Stimulated activated CD4-positive, alpha-beta T cell treated with anti-CD3 and anti-CD28 coated beads, Interleukin-1b, Interleukin-23, amount 100 ng/mL, for 1 hour (primary cell): ENCODE results near the gene CACNA1C.

Source experiments
- DNase-seq, 2 donors: peaks; one replicate each; pipeline ENCODE4 v3.0.0-alpha.2; 2020; ENCODE audit warnings: low read depth in 2 of 2

CACNA1C gene

GRCh38 chr12:2588345-2588744 lies 535.6 kb downstream of the CACNA1C start:
- DNase-seq = no peak

DNA sequence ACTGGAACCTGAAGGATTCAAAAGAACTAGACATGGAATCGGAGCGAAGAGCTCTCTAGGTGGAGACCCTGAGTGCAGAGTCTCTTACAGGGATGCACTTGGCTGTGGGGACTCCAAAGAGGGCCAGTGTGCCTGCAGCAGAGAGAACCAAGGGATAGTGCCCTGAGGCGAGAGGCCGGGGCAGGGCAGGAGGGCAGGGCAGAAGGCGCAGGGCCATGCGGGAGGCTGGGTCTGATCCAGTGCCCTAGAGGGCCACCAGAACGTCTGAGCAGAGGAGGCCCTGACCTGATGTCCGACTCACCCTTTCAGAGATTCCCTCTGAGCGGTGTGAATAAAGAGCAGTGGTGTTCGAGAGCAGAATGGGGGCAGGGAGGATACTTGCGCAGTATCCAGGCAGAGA lies 536.6 kb downstream of the CACNA1C start:
- DNase-seq = no peak

DNA sequence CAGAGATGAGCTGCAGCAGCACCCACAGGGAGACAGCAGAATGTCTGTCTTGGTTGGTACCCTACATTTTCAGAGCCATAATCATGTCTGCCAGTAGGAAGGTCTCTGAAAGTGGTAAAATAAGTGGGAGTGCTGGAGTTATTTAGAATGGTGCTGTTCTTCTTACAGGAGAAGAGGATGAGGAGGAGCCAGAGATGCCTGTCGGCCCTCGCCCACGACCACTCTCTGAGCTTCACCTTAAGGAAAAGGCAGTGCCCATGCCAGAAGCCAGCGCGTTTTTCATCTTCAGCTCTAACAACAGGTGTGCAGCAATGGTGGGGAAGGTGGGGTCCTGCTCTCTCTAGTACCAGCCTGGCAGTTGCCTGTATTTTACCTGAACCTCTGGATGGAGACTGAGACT lies 540.3 kb downstream of the CACNA1C start:
- no peak for DNase-seq

DNA sequence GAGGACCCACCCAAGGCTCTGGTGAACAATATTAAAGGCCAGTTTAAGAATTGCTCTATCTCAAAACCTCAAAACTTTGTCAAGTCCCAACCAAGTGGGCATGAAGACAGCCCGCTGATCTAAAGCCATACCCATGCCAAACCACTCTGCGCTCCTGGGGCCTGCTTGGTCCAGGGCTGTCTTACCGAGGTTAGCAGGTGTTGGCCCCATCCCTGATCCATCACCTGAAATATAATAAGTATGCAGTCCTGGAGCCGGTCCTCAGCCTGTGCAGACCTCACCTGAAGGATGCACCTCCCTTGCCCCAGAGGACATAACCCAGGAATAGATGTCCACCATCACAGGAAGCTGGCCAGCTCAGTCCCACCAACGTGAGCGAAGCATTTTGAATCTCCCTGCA lies 543.7 kb downstream of the CACNA1C start:
- no peak for DNase-seq

DNA sequence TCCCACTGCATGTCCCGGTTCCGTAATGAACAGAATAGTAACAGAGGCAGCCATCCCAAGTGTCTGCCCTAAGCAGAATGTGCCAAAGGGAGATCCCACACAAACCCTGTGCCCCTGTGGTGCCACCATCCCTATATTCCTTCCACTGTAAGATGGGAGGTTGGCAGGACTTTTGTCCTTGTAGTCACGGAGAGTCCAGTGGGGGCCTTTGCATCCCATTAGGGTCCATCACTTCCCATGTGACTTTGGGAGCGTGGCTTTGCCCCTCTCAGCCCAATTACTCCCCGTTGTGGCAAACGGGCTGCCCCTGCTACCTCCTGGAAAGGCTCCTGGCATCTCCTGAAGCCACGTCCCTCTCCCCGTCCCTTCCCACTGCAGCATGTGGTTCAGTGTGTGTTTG lies 552.5 kb downstream of the CACNA1C start:
- no peak for DNase-seq

DNA sequence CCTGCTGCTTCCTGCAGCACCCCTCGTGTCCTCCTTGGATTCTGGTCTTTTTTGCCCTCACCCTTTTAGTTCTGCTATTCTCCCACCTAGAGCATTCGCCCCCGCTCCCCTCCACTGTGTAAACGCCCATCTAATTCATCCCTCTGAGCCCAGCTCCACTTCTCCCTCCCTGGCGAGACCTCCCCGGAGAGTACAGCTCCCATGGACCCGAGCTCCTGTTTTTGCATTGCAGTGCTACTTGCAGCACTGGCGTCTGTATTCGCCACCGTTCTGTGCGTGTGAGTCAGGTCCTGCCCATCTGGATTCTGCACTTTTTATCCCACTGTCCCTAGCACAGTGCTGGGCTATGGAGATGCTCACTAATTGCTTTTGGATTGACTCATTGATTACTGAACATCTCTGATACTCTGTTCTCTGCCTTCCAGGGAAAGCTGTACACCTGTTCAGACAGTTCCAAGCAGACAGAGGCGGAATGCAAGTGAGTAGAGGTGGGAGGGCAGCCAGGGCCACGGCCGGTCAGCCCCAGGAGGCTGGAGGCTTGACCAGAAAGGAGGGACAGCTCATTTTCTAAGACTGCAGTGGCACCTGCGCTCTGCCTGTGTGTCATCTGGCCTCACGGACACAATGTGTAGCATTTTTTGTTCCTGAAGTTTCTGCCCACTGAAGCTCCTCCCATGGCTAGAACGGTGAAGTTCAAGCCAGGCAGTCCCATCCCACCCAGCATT lies 553.6 kb downstream of the CACNA1C start:
- DNase-seq = no peak

- no peak for DNase-seq
These were observed 555.3 kb downstream of the CACNA1C start for GRCh38 chr12:2607881-2608607.

DNA sequence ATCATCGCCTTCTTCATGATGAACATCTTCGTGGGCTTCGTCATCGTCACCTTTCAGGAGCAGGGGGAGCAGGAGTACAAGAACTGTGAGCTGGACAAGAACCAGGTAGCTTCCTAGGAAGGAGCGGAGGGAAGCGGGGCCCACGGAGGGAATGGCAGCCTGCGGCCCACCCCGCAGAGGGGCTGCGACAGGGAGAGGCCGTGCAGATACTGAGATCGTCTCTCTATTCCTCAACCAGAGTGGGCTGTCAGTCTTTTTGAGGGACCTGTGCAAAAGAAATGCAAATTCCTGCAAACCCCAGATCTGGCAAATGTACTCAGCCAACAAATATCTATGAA lies 555.8 kb downstream of the CACNA1C start:
- DNase-seq = no peak

DNA sequence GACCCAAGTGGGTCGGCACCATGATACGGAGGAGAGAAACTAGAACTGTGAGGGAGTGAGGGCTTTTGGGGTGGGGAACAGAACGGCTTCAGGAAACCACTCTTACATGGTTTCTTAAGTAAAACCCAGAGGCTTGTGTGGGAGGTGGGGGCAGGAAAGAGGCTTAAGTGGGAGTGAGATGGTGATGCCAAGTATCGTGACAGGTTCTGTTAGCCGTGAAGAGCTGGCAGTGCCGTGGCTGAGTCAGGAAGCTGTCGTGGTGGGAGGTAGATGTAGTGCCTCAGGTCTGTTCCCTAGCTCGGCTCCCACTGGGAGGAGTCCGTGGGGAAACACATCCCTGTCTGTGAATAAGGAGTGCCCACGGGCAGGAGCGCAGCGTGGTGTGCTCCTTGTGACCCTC lies 556.2 kb downstream of the CACNA1C start:
- DNase-seq = no peak

- no peak for DNase-seq
These were observed 557.6 kb downstream of the CACNA1C start for GRCh38 chr12:2610358-2610757.

GRCh38 chr12:2613326-2614073 lies 560.7 kb downstream of the CACNA1C start:
- no peak for DNase-seq

- DNase-seq = no peak
These were observed 561.6 kb downstream of the CACNA1C start for GRCh38 chr12:2614341-2614740.

- no peak for DNase-seq
These were observed 563.0 kb downstream of the CACNA1C start for GRCh38 chr12:2615665-2616402.

DNA sequence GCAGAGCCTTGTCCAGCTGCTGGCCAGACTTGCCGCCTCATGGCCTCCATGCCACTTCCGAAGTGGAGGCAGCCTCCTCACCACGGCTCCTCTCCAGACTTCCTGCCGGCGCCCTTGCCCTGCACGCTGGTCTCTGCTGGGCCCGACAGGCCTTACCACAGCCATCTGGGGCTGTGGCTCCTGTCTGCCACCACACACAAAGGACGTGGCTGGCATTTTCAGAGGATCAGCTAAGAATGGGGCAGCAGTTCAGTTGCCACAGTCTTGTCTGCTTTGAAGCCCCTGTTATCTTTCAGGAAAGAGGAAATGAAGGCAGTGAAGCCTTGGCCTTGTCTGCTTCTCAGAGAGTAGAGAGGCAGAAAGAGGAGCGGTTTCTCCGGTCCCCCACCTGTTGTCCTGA lies 564.0 kb downstream of the CACNA1C start:
- DNase-seq = no peak

- no peak for DNase-seq
These were observed 564.6 kb downstream of the CACNA1C start for GRCh38 chr12:2617365-2617764.

GRCh38 chr12:2618291-2618995 lies 565.7 kb downstream of the CACNA1C start:
- DNase-seq = no peak

GRCh38 chr12:2619136-2619535 lies 566.3 kb downstream of the CACNA1C start:
- no peak for DNase-seq

DNA sequence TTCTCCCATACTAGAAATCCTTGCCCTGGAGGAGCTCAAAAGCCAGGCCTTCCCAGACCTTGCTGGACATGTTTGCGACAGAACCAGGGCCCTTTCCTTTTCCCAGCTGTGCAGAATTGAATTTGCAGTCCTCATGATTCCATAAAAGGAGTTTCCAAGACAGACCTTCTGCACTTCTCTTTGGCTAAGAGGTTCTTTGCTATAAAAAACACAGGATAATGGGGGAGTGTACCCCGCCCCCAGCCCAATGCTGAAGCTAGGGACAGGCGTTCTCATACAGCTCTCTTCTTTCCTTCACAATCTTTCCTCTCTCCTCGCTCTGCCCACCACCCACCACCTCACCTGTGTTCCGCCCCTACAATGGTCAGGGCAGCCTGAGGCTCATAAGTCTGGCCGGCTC lies 569.7 kb downstream of the CACNA1C start:
- DNase-seq = no peak

GRCh38 chr12:2623472-2623871 lies 570.7 kb downstream of the CACNA1C start:
- no peak for DNase-seq

- no peak for DNase-seq
These were observed 571.9 kb downstream of the CACNA1C start for GRCh38 chr12:2624543-2625288.

GRCh38 chr12:2625289-2625612 lies 572.5 kb downstream of the CACNA1C start:
- DNase-seq = no peak
